K562 (cell line): Measurements from ENCODE around the gene ACAA2. TPM values are rescaled to one million over a fixed set of nuclear protein-coding genes. Genes with fewer than 3 reads are reported as not detected.

Experiments
- ATAC-seq: fragments of 200-7000 bp; cut with Tn5 transposase; 3 replicates; pipeline ENCODE4 v1.9.1; 2020; ENCODE audit warnings: moderate library complexity
- BruUV-seq: library from RNA; stranded (reverse); fragments of 400-500 nt; replicated peaks from 2 replicates; lab custom pipeline; 2021; lab: Mats Ljungman, UMichigan
- CTCF ChIA-PET: fragments of 300-600 bp; formaldehyde crosslinking; extraction: SDS; loops from one replicate; lab custom pipeline; 2021; ENCODE audit warnings: low intra/inter-chr PET ratio; lab: Yijun Ruan, JAX
- POLR2A ChIA-PET: fragments of 300-600, 350-650 bp; sonication (Branson Sonifier 250); formaldehyde crosslinking; extraction: SDS; loops from one replicate; lab custom pipeline; 2021; ENCODE audit warnings: antibody characterized with exemption, inconsistent platforms; lab: Yijun Ruan, JAX
- DNase-seq, 4 experiments: peaks; one replicate each; pipeline versions ENCODE4 v3.0.0 to v3.0.0-alpha.2; 2011 to 2018; ENCODE audit warnings: low spot score in 3 of 4, mixed read lengths in 3 of 4; ENCODE audit errors: extremely low read depth in 1 of 4
- FAIRE-seq: peaks from 2 replicates; lab custom pipeline; 2011; peaks lifted over from hg19 to GRCh38; lab: Jason Lieb, UNC
- H2AFZ ChIP-seq: 2 replicates; pipeline ENCODE4 v1.6.0; 2011; ENCODE audit warnings: low read depth, low read length, control low read depth, inconsistent platforms
- H3K27ac ChIP-seq: fragments of 200-600 bp; 3 replicates; pipeline ENCODE4 v1.8.0; 2011; ENCODE audit warnings: low read depth, mild to moderate bottlenecking, control low read depth, inconsistent platforms, low read length, moderate library complexity, mixed read lengths; ENCODE audit errors: extremely low read depth
- H3K27me3 ChIP-seq, 2 experiments: fragments of 300-600 bp in 1 of 2; 2 replicates in 1 of 2; 3 replicates in 1 of 2; pipeline versions ENCODE4 v1.6.0 to v1.8.0; 2011; ENCODE audit warnings: inconsistent platforms in 2 of 2, low read length in 2 of 2, mild to moderate bottlenecking in 1 of 2, mixed read lengths in 1 of 2, moderate library complexity in 1 of 2; ENCODE audit not compliant: control insufficient read depth in 2 of 2, insufficient read depth in 2 of 2
- H3K36me3 ChIP-seq: fragments of 300-600 bp; 3 replicates; pipeline ENCODE4 v1.8.0; 2011; ENCODE audit warnings: mild to moderate bottlenecking, low read length, inconsistent platforms; ENCODE audit not compliant: control insufficient read depth, insufficient read depth
- H3K4me1 ChIP-seq, 2 experiments: fragments of 200-600 bp in 1 of 2; replicated peaks in 1 of 2; 2 replicates in 1 of 2; 3 replicates in 1 of 2; pipeline versions ENCODE4 v1.5.1 to v1.8.0; 2011; ENCODE audit warnings: inconsistent platforms in 2 of 2, low read length in 2 of 2, mild to moderate bottlenecking in 1 of 2, mixed read lengths in 1 of 2, moderate library complexity in 1 of 2; ENCODE audit not compliant: control insufficient read depth in 2 of 2, insufficient read depth in 2 of 2
- H3K4me2 ChIP-seq: 2 replicates; pipeline ENCODE4 v1.6.1; 2011; ENCODE audit warnings: low read length, control low read depth, inconsistent platforms, mixed read lengths; ENCODE audit not compliant: insufficient read depth
- H3K4me3 ChIP-seq: fragments of 200-600 bp; sonication (generic), shearing (Covaris generic); 2 replicates; pipeline ENCODE4 v1.5.1; 2016; ENCODE audit warnings: control low read depth, inconsistent platforms
- H3K79me2 ChIP-seq: fragments of 200-600 bp; 3 replicates; pipeline ENCODE4 v1.8.0; 2011; ENCODE audit warnings: low read length, inconsistent platforms; ENCODE audit not compliant: control insufficient read depth, insufficient read depth
- H3K9ac ChIP-seq, 2 experiments: 2 replicates each; pipeline versions ENCODE4 v1.6.0 to v1.6.1; 2011; ENCODE audit warnings: low read depth in 2 of 2, low read length in 2 of 2, control low read depth in 1 of 2, inconsistent platforms in 1 of 2, mild to moderate bottlenecking in 1 of 2, mixed read lengths in 1 of 2; ENCODE audit not compliant: insufficient read depth in 1 of 2
- H3K9me1 ChIP-seq: one replicate; pipeline ENCODE4 v1.6.0; 2011; ENCODE audit warnings: inconsistent platforms, mild to moderate bottlenecking, low read length, moderate library complexity; ENCODE audit not compliant: control insufficient read depth, insufficient read depth
- H3K9me3 ChIP-seq: replicated peaks from 2 replicates; pipeline ENCODE4 v1.5.1; 2011; ENCODE audit warnings: low read depth, low read length, inconsistent platforms; ENCODE audit not compliant: control insufficient read depth, insufficient read depth
- H4K20me1 ChIP-seq: replicated peaks from 2 replicates; pipeline ENCODE4 v1.6.1; 2011; ENCODE audit warnings: low read length, inconsistent platforms, mixed read lengths; ENCODE audit not compliant: control insufficient read depth, insufficient read depth
- ATF1 ChIP-seq, 2 experiments: fragments of 450-650 bp in 1 of 2; IDR thresholded peaks; 2 replicates each; pipeline ENCODE4 v1.6.1; 2016; ENCODE audit warnings: missing compliant biosample characterization in 1 of 2, missing genetic modification characterization in 1 of 2
- ETV5 ChIP-seq: sonication (generic); formaldehyde crosslinking; IDR thresholded peaks from 2 replicates; pipeline ENCODE4 v1.4.0; 2020; ENCODE audit warnings: low read depth, mild to moderate bottlenecking, missing genetic modification reagents
- KHSRP ChIP-seq: fragments of 450-650 bp; IDR thresholded peaks from 2 replicates; pipeline ENCODE4 v1.6.1; 2017
- MAZ ChIP-seq, 2 experiments: fragments of 450-650 bp in 1 of 2; sonication (generic) in 1 of 2; formaldehyde crosslinking; IDR thresholded peaks in 1 of 2; conservative IDR thresholded peaks in 1 of 2; 2 replicates each; pipeline versions ENCODE4 v1.4.0 to v1.5.0; 2020; ENCODE audit warnings: mild to moderate bottlenecking in 1 of 2, missing genetic modification reagents in 1 of 2
- POLR2A ChIP-seq: fragments of 450-650 bp; conservative IDR thresholded peaks from 2 replicates; pipeline ENCODE4 v1.6.1; 2016
- SMC3 ChIP-seq: conservative IDR thresholded peaks from 2 replicates; pipeline ENCODE4 v1.6.1; 2011; ENCODE audit warnings: low read depth, low read length, improper control_type of control experiment; ENCODE audit not compliant: insufficient read depth
- SRSF3 ChIP-seq: fragments of 200-400 bp; formaldehyde crosslinking; IDR thresholded peaks from 2 replicates; pipeline ENCODE4 v1.6.1; 2016; ENCODE audit warnings: mild to moderate bottlenecking, low read length, moderate library complexity; ENCODE audit not compliant: insufficient read depth
- TCF7L2 ChIP-seq: fragments of 150-350 bp; IDR thresholded peaks from 2 replicates; pipeline ENCODE4 v1.6.1; 2016; ENCODE audit warnings: low read depth, mild to moderate bottlenecking, low read length, moderate library complexity
- ZNF133 ChIP-seq: fragments of 250-450 bp; sonication (Bioruptor Pico); IDR thresholded peaks from 2 replicates; pipeline ENCODE4 v1.4.0; 2020; ENCODE audit warnings: mild to moderate bottlenecking
- ZSCAN29 ChIP-seq: fragments of 450-650 bp; IDR thresholded peaks from 2 replicates; pipeline ENCODE4 v1.6.1; 2017
- WGBS: fragments of 100-300 bp; shearing (Covaris generic); methylation state at CpG from one replicate; pipeline ENCODE4 v1.1.6; 2016; ENCODE audit warnings: low coverage, mixed read lengths; ENCODE audit not compliant: insufficient coverage; ENCODE audit errors: missing lambda C conversion rate; 5-methylcytosine and 5-hydroxymethylcytosine counted together
- in situ Hi-C: fragments of 300-500 bp; cut with MboI; formaldehyde crosslinking; loops from 4 replicates; pipeline ENCODE4 v1.15.0; 2018; ENCODE audit warnings: inconsistent platforms, mixed read lengths
- intact Hi-C: fragments of 100-400 bp; cut with micrococcal nuclease; formaldehyde crosslinking; loops from 2 replicates; pipeline ENCODE4 v1.14.2; 2022
- polyA plus RNA-seq, 8 experiments: library from polyadenylated mRNA; depleted of rRNA in 4 of 8; stranded (reverse) in 5 of 8; unstranded in 3 of 8; fragments of >200 nt; fragmentation: Nextera tagmentation in 2 of 8; fragmentation: Illumina TruSeq in 1 of 8; extraction: Ambion mirVana in 2 of 8; extraction: Trizol in 1 of 8; gene quantifications; 2 replicates each; pipeline versions ENCODE4 v1.2.1 to v1.2.3, GENCODE V29; 2011 to 2014; ENCODE audit warnings: inconsistent platforms in 1 of 8, missing spikeins in 1 of 8
- total RNA-seq, 7 experiments: library from RNA; depleted of rRNA in 6 of 7; stranded (reverse); fragments of >200 nt in 6 of 7; fragmentation: Illumina TruSeq in 2 of 7; extraction: Trizol in 2 of 7; gene quantifications; 2 replicates each; pipeline versions ENCODE4 v1.2.1 to v1.2.3, GENCODE V29; 2011 to 2021; ENCODE audit warnings: low replicate concordance in 1 of 7
- TF ChIP-seq, protein P1 (sequence below), 2 experiments: IDR thresholded peaks; 2 replicates each; pipeline ENCODE4 v1.6.1; 2012; ENCODE audit warnings: improper control_type of control experiment in 2 of 2, low read depth in 2 of 2, low read length in 2 of 2, borderline replicate concordance in 1 of 2
- TF ChIP-seq, protein P2 (sequence below): sonication (generic); formaldehyde crosslinking; IDR thresholded peaks from 2 replicates; pipeline ENCODE4 v1.8.0; 2022; ENCODE audit warnings: missing genetic modification reagents, mild to moderate bottlenecking, moderate library complexity, borderline replicate concordance
- TF ChIP-seq, protein P3 (sequence below), 2 experiments: fragments of 450-650 bp in 1 of 2; sonication (generic) in 1 of 2; formaldehyde crosslinking in 1 of 2; IDR thresholded peaks in 1 of 2; conservative IDR thresholded peaks in 1 of 2; 2 replicates each; pipeline versions ENCODE4 v1.6.1 to v1.8.1; 2016 to 2023; ENCODE audit warnings: mild to moderate bottlenecking in 2 of 2, moderate library complexity in 2 of 2, inconsistent platforms in 1 of 2, missing genetic modification reagents in 1 of 2
- TF ChIP-seq, protein P4 (sequence below): fragments of 250-450 bp; sonication (Bioruptor Pico); IDR thresholded peaks from 2 replicates; pipeline ENCODE4 v1.8.0; 2022; ENCODE audit warnings: moderate library complexity, mild to moderate bottlenecking, inconsistent platforms
- TF ChIP-seq, protein P5 (sequence below): sonication (generic); formaldehyde crosslinking; IDR thresholded peaks from 2 replicates; pipeline ENCODE4 v1.8.0; 2022; ENCODE audit warnings: mild to moderate bottlenecking, missing genetic modification reagents, borderline replicate concordance

Gene ACAA2
- total and polyA plus RNA-seq, 9 of the 15 experiments (the other 6 are each of a cell fraction or from before 2014, with no cell fraction given) = 13.2 to 31.5 (median 21.7) TPM

DNA sequence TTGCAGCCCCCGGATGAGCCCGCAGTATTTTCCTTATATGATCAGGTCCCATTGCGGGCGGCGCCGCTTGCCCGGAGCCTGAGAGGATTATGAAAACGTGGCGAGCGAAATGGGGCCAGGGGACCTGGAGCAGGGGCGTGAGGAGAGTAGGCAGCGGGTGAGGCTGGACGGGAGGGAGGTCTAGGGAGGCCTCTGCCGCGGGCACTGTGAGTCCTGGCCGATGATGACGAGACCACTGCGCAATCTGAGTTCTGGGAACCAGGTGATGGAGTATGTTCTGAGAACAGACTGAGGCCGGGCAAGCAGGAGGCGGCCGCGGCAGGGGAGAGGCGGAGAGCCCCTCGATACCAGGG is 790 bp upstream of the ACAA2 start:
- Histone ChIP-seq H2AFZ (peak overlapping the region; percentile 96), H3K27ac (peak overlapping the region; percentile 63; the same call in 2 of the 3 replicates), H3K9me1 (no peaks in the 10 kb centered on the region), H3K4me2 (peak overlapping the region; percentile 88), H3K36me3 (no peaks in the 10 kb centered on the region), H3K4me1 (peaks cover 8 to 21% of the 10 kb centered on the region in 2 experiments; a peak in 4 of 5 replicates), H3K9me3 (no peaks in the 10 kb centered on the region; the same call in 1 of the 2 replicates), H4K20me1 (no peaks in the 10 kb centered on the region), H3K79me2 (peaks cover 10% of the 10 kb centered on the region; the same call in 2 of the 3 replicates), H3K4me3 (peak overlapping the region; percentile 62), H3K27me3 (no peaks in the 10 kb centered on the region), H3K9ac (peak overlapping the region; percentile 67 to 92; a peak in 3 of 4 replicates)
- ChIA-PET CTCF (no interaction called here), POLR2A (interaction anchor here (1.0 kb wide), 1 partner anchor 69 kb away, joined by 3 read pairs; no protein-coding TSS in a partner anchor)
- DNase-seq (peak in 3 of 4 experiments; percentile 22 to 69 (median 26)), FAIRE-seq (peak; percentile 51), ATAC-seq (peak; percentile 74)
- in situ Hi-C loops (no loop called here), intact Hi-C loops (no loop called here)
- 1% methylated on average over 13 of the region's 24 CpGs for WGBS
- TSS peak; percentile 93 for BruUV-seq
- TF ChIP-seq ATF1 (CRISPR knock-in tag; IDR thresholded peaks at IDR 0.05) = no peak
- no peak for TF ChIP-seq ATF1 (tag; IDR thresholded peaks at IDR 0.05)
- 0 out of 2 replicates have a peak, but pooled peaks have one; percentile 24 for TF ChIP-seq POLR2A
- TF ChIP-seq MAZ (CRISPR knock-in tag; conservative IDR thresholded peaks at IDR 0.05 in 1 of 2, IDR thresholded peaks at IDR 0.05 in 1 of 2) = peak in 1 of 2 experiments; percentile 42; a peak in 1 of 4 replicates
- no peak for TF ChIP-seq ZSCAN29
- TF ChIP-seq, protein P1, sequence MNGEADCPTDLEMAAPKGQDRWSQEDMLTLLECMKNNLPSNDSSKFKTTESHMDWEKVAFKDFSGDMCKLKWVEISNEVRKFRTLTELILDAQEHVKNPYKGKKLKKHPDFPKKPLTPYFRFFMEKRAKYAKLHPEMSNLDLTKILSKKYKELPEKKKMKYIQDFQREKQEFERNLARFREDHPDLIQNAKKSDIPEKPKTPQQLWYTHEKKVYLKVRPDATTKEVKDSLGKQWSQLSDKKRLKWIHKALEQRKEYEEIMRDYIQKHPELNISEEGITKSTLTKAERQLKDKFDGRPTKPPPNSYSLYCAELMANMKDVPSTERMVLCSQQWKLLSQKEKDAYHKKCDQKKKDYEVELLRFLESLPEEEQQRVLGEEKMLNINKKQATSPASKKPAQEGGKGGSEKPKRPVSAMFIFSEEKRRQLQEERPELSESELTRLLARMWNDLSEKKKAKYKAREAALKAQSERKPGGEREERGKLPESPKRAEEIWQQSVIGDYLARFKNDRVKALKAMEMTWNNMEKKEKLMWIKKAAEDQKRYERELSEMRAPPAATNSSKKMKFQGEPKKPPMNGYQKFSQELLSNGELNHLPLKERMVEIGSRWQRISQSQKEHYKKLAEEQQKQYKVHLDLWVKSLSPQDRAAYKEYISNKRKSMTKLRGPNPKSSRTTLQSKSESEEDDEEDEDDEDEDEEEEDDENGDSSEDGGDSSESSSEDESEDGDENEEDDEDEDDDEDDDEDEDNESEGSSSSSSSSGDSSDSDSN (IDR thresholded peaks at IDR 0.05; ENCODE audit: borderline replicate concordance in 1 of 2, low read depth in 2 of 2, low read length in 2 of 2) = 0 out of 4 replicates have a peak, but pooled peaks of 1 of the 2 experiments have one; percentile 32
- no peak for TF ChIP-seq TCF7L2
- no peak for TF ChIP-seq SRSF3
- TF ChIP-seq, protein P2, sequence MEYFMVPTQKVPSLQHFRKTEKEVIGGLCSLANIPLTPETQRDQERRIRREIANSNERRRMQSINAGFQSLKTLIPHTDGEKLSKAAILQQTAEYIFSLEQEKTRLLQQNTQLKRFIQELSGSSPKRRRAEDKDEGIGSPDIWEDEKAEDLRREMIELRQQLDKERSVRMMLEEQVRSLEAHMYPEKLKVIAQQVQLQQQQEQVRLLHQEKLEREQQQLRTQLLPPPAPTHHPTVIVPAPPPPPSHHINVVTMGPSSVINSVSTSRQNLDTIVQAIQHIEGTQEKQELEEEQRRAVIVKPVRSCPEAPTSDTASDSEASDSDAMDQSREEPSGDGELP (CRISPR knock-in tag) = 0 out of 2 replicates have a peak, but pooled peaks have one; percentile 14
- TF ChIP-seq, protein P3, sequence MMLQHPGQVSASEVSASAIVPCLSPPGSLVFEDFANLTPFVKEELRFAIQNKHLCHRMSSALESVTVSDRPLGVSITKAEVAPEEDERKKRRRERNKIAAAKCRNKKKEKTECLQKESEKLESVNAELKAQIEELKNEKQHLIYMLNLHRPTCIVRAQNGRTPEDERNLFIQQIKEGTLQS (IDR thresholded peaks at IDR 0.05) = peak; percentile 19; the same call in 1 of the 2 replicates
- TF ChIP-seq, protein P3 (CRISPR knock-in tag; conservative IDR thresholded peaks at IDR 0.05) = no peak
- no peak for TF ChIP-seq ETV5 (CRISPR knock-in tag)
- no peak for TF ChIP-seq KHSRP
- TF ChIP-seq, protein P4, sequence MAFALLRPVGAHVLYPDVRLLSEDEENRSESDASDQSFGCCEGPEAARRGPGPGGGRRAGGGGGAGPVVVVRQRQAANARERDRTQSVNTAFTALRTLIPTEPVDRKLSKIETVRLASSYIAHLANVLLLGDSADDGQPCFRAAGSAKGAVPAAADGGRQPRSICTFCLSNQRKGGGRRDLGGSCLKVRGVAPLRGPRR (CRISPR knock-in tag) = no peak
- no peak for TF ChIP-seq ZNF133 (CRISPR knock-in tag)
- TF ChIP-seq, protein P5, sequence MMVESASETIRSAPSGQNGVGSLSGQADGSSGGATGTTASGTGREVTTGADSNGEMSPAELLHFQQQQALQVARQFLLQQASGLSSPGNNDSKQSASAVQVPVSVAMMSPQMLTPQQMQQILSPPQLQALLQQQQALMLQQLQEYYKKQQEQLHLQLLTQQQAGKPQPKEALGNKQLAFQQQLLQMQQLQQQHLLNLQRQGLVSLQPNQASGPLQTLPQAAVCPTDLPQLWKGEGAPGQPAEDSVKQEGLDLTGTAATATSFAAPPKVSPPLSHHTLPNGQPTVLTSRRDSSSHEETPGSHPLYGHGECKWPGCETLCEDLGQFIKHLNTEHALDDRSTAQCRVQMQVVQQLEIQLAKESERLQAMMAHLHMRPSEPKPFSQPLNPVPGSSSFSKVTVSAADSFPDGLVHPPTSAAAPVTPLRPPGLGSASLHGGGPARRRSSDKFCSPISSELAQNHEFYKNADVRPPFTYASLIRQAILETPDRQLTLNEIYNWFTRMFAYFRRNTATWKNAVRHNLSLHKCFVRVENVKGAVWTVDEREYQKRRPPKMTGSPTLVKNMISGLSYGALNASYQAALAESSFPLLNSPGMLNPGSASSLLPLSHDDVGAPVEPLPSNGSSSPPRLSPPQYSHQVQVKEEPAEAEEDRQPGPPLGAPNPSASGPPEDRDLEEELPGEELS = no peak
- TF ChIP-seq SMC3 = no peak
